HG03045 (cell line): ENCODE measurements around the gene ECE1.
"Not testable (repeated sequence)": the region's sequence is repeated elsewhere in the genome, so short reads cannot be mapped to it uniquely, and the experiment has no call there.

ENCODE experiments used
- ATAC-seq: cut with Tn5 transposase; IDR thresholded peaks from one replicate; pipeline ENCODE4 v1.9.1; 2021; ENCODE audit warnings: mild to moderate bottlenecking, moderate library complexity; ENCODE audit not compliant: unreplicated experiment

The ECE1 gene

DNA sequence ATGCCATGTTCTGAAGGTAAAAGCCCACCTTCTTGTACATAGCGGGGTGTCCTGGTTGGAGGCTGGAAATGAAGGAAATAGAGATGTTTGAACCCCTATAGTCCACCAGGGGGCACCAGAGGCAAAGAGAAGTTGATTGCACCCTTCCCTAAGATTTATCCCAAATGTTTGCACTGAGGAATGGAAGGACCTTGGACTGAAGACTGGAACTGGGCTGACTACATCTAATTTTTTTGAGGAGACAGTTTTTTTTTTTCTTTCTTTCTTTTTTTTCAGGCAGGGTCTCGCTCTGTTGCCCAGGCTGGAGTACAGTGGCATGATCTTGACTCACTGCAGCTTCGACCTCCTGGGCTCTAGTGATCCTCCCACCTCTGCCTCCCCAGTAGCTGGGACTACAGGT lies 58.2 kb downstream of the ECE1 start:
- no peak for ATAC-seq

DNA sequence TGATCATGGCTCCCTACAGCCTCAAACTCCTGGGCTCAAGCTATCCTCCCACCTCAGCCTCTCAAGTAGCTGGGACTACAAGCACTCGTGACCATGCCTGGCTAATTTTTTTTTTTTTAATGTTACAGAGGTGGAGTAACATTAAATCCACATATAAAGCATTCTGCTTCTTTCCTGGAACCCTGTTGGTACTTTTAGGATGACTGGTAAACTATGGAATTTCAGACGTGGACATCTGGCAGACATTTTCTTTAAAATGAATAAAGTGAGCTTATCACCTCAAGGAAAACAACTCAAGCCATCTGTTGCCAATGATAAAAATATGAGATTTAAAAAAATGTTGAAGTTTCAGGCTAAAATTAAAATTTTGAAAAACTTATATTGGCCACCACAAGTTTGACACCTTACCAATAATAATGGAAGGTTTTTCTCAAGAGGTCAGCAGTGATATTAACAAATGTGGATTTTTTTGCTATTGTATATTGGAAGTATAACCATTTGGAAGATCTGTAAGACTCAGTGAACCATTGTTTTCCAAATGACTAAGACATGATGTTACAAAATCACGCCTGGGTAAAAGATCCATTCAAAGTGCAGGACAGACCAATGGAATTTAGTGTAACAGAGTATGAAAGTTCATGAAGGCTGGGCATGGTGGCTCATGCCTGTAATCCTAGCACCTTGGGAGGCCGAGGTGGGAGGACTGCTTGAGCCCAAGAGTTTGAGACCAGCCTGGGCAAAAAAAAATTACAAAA lies 60.8 kb downstream of the ECE1 start:
- no peak for ATAC-seq

DNA sequence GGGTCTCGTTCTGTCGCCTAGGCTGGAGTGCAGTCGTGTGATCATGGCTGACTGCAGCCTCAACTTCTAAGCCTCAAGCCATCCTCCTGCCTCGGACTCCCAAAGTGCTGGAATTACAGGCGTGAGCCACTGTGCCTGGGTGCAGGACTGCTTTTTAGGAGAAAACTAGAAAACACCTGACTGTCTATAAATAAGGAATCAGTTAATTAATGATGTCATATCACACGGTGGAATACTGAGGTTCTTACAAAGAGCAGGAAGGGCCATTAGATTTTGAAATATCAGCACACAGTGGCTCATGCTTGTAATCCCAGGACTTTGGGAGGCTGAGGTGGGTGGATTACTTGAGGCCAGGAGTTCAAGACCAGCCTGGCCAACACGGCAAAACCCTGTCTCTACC lies 62.0 kb downstream of the ECE1 start:
- ATAC-seq, result not testable (repeated sequence)

DNA sequence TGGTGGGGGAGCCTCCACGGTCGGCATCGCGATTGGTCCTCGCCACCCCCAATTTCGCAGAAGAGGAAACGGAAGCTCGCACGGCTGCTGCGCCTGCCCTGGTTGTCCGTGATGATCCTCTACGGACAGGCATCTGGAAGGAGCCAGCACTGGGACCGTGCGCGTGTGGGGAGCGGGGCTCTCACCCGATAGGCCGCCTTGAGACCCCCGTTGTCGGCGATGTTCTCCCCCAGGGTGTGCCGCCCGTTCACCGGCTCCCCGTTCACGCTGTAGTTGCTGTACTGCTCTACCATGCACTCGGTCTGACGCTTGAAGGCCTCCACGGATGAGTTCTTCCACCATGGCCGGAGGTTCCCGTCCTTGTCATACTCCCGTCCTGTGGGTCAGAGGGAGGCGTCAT lies 65.2 kb downstream of the ECE1 start:
- ATAC-seq, result no peak

DNA sequence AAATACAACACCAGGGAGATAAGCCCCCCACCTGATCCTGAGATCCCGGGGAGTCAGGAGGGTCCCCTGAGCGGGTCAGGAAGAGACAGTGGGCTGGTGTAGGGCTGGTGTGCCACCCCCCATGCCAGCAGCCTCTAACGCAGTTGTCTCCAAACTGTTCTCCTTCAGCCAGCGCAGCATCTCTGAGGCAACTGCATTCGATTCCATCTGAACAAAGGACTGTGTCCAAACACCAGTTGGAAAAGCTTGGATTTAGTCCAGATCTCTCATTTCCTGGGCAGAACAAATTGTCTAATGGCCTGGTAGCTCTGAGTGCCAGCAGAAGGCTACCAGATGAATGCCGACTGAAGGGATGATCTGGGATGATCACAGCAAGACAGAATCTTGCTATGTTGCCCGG lies 69.4 kb downstream of the ECE1 start:
- no peak for ATAC-seq

DNA sequence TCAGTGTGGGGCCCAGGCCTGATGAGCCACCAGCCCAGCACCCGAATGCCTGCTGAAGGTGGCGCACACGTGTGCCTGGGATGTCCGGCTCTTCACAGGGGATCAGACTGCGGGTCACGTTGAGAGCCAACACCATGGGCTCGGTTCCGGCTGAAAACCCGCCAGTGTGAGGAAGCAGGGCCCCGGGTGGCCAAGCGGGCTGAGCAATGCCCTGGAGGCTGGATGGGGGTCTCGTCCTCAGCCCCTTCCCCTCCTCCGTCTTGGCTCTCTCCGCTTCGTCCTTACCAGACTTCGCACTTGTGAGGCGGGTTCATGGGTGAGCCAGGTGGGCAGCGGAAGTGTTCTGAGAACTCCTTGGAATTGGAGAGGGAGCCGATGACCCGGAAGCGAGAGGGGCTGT lies 70.6 kb downstream of the ECE1 start:
- ATAC-seq, result no peak

DNA sequence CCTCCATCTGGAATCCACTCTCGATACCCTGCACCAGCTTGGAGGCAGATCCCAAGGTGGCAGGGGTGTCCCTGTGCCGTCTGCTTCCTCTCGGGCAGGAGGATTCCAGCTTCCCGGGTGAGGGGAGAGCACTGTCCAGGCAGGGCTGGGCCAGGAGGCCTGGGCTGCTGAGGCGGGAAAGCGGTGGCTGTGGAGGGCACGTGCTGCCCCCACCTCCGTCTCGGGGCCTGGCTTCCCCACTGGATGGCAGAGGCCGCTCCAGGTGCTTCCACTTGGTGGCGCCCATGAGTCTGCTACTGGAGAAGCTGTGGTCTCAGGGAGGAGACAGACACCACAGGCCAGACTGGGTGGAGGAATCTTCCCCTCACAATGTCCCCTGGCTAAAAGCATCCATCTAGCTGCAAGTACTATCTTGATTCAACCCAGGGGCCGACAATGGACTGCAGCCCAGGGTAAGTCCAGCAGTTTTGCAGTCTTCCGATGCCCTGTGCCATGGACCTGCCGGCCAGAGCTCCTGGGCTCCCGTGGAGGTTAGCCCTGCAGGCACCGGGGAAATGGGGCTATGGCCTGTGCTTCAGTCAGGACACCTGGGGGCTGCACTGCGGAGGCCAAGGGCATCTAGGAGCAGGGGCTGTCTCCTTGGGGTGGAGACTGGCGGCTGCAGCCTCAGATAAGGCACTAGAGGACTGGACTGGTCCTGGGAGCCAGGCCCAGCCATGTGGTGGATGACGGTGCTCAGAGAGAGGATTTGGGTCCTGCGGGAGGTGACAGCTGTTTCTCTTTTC lies 72.3 kb downstream of the ECE1 start:
- no peak for ATAC-seq

DNA sequence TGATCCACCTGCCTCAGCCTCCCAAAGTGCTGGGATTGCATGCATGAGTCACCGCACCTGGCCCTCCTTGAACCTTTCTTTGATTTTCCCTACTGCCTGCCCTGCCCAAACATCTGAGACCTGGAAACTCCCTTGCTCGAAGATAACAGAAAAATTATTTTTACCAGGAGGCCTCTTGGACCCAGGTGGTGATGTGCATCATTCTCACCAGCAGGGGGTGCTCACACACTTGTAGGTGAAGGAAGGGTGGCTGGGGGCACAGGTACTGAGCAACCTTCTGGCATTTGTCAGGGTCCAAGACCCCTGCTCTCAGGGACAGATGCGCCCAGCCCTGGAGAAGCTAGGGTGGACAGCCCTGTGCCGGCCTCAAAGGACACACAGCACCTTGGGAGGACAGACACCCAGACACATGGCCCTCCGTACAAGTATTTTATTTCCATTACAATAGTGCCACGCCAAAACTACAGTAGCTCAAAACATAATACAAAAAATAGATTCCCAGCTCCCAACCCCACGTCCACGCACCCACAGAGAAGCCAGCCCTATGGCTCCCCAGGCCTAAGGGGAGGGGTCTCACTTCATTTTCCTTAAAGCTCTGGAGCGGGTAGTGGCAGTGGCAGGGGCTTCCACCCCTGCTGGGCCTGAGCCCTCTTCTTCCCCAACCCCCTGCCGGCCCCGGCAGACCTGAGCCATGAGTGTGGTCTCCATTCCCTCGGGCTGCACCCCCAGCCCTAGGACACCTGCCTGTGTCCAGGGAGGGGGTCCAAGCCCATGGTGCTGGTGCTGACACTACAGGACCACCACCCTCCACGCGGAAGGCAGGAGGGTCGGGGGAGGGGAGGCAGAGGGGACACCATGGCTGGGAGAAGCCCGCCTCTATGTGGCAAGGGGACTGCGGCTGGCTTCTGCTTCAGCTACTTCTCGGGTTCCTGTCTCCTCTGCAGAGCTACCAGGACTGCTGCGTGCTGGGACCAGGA lies 73.1 kb downstream of the ECE1 start:
- no peak for ATAC-seq

DNA sequence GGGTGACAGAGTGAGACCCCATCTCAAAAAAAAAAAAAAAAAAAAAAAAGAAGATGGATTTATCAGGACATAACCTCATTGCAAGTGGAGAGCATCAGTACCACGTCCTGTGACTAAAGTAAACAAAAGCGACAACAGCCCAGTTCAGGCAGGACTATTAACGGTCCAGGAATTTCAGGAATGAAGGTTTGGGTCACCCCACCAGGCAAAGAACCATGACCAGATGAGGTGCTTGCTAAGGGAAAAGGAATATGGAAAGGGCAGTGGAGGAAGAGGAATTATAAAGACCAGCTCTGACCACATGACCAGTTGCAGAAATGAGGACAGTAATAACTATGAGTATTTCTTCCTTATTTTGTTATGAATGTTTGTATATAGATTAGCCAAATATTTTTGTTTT lies 78.1 kb downstream of the ECE1 start:
- ATAC-seq, result no peak

DNA sequence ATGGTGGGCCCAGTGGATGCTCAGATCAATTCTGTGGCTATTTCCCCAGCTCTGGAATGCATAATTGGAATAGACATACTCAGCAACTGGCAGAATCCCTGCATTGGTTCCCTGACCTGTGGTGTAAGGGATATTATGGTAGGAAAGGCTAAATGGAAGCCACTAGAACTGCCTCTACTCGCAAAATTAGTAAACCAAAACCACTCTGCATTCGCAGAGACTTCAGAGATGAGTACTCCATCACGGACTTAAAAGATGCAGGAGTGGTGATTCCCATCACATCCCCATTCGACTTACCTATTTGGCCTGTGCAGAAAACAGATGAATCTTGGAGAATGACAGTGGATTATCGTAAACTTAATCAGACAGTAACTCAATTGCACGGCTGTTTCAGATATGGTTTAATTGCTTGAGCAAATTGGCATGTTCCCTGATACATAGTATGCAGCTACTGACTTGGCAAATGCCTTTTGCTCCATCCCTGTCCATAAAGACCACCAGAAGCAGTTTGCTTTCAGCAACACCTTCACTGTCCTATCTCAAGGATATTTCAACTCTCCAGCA lies 82.0 kb downstream of the ECE1 start:
- not testable (repeated sequence) for ATAC-seq

DNA sequence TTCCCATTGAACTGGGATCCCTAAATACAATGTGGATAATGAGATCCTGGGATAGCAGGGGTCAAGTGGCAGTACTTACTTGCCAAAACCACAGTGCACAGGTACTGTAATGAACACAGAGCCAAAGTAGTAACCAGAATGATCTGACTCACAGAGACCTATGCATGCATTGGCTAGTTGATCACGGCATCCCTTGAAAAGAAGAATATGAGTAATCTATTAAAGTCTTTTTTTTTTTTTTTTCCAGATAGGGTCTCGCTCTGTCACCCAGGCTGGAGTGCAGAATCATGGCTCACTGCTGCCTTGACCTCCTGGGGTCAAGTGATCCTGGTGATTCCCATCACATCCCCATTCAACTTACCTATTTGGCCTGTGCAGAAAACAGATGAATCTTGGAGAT lies 84.1 kb downstream of the ECE1 start:
- ATAC-seq, result no peak

DNA sequence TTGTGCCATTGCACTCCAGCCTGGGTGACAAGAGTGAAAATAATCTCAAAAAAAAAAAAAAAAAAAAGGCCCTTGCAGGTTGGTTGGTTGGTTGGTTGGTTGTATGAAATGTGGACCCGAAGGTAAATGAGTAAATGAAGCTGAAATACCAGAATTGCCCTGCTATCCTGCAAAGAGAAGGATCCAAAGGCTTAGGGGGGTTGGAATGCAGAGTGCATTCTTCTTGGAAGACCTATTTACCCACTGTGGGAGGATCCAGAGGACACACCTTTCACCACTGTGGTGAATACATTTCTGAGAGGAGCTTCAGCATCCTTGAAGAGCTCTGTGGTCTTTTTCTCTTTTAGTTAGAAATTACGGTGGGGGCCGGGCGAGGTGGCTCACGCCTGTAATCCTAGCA lies 84.8 kb downstream of the ECE1 start:
- ATAC-seq, result no peak

DNA sequence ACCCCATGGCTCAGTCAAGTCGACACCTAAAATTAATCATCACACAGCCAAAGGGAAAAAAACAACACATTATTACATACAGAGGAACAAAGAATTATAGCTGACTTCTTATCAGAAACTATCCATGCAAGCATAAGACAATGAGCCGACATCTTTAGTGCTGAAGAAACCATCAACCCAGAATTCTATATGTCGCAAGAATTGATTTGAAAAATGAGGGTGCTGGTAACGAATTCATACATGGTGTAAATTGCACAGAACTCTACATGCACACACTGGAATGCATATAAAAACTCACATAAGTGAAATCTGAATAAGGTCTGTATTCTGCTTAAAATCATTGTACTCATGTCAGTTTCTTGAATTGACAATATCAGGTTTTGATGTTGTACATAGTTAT lies 88.6 kb downstream of the ECE1 start:
- no peak for ATAC-seq

DNA sequence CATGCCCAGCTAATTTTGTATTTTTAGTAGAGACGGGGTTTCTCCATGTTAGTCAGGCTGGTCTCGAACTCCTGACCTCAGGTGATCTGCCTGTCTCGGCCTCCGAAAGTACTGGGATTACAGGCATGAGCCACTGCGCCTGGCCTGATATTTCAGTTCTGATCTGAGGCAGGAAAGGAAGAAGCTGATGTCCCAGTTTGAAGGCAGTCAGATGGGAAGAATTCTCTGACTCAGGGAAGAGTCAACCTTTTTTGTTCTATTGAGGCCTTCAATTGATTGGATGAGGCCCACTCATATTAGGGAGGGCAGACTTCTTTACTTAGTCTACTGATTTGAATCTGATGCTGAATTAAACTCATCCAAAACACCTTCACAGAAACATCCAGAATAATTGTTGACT lies 89.0 kb downstream of the ECE1 start:
- not testable (repeated sequence) for ATAC-seq

DNA sequence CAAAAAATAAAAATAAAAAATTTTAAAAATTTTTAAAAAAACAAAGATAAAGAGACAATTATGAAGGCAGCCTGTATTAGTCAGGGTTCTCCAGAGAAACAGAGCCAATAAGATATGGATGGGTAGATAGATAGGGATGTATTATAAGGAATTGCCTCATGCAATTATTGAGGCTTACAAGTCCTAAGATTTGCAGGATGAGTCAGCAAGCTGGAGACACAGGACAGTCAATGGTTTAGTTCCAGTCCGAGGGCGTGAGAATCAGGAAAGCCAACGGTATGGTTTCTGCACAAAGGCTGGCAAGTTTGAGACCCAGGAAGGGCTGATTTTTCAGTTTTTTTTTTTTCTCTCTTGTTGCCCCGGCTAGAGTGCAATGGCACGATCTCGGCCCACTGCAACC lies 89.5 kb downstream of the ECE1 start:
- no peak for ATAC-seq

DNA sequence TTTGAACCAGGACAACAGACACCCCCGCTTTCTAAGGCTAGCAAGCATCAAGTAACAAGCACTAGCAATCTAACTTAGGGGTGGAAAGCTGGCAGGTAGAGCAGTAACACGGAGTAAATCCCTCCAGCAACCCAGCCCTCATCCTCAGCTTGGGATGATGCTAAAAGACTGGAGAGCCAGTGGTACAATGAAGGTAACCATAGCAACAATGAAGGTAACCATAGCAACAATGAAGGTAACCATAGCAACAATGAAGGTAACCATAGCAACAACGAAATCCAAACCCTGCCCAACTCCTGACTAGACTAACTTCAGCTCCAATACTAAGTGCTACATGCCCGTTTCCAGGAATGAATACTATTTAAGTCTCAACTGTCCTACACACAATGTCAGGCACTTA lies 91.3 kb downstream of the ECE1 start:
- ATAC-seq, result no peak

DNA sequence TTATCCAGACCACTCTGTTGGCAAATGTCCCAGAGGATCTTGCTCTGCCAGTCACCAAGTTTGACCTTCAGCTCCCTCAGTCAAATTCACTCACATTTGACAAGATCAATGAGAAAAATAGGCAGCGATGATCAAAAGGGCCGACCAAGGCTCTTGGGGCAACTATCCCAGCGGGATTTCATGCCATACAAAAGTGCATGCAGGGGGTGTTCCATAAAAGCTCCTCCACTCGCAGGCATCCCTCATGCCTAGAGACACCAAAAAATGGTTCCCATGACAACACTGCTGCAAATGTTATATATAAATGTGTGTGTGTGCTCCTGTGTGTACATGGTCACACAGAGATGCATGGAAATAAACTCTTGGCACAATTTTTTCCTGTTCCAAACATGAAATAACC lies 97.4 kb downstream of the ECE1 start:
- no peak for ATAC-seq

DNA sequence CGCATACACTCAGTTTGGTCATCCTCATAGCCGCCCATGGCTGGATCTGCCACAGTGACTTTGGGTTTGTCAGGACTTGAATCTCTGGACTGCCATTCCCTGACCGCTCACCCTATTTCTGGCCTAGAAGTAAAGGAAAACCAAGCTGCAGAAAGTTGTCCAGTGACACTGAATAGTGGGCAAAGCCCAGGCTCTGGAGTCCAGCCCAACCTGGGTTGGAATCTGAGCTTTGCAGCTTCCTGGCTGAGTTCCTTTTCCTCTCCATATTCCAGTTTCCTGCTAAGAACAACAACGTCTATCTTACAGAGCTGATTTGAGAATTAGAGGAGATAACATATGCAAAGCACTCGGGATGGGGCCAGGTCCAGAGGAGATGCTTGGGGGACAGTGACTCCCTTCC lies 98.0 kb downstream of the ECE1 start:
- no peak for ATAC-seq

DNA sequence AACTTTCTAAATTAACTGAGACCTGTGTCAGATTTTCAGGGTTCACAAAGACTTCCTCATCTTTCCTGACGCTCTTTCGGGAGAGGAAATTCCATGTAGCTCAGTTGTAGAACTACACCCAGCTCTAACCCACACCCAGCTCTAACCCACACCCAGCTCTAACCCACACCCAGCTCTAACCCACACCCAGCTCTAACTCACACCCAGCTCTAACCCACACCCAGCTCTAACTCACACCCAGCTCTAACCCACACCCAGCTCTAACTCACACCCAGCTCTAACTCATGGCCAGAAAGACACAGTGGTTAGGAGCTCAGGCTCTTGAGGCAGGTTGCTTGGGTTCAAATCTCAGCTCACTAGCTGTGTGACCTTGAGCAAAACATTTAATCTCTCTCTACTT lies 99.5 kb downstream of the ECE1 start:
- ATAC-seq, result not testable (repeated sequence)

DNA sequence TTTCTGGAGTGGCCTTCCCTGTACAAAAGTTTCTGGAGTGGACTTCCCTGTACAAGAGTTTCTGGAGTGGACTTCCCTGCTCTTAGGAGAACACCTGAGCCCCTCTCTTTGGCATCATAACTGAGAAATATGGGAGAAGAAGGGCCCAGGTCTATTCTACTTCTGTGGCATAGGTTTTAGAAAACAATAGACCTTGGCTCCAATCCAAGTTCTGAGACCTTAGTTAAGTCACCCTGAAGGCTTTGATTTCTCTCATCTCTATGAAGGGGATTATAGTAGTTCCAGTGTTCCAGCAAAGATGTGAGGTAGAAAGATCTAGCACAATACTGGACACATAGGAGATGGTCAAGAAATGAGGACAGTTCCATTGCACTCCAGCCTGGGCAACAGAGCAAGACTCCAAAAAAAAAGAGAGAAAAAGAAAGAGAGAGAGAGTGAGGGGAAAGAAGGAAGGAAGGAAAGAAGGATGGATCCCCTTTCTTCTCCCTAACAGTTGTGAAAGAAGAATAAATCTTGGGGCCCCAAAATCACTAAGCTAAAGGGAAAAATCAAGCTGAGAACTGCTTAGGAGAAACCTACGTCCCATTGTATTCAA lies 100.3 kb downstream of the ECE1 start:
- no peak for ATAC-seq

DNA sequence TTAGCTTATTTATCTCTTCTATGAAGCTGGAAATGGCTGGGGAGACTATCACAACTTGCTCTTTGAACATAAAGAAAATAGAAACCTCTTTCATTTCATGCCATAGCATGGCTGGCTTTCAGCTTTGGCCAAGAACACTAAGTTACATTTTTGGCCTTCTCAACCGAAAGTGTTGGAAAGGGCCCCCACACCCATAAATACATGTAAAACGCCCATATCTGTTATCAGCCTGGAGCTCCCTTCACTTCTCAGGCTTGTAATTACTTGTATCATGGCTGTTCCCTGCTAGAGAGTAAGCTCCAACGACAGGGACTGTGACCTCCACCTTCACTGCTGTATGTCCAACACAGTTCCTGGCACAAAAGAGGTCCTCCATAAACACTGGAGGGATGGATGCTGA lies 100.8 kb downstream of the ECE1 start:
- ATAC-seq, result no peak
